Limb (tissue), 2 donors: Measurements from ENCODE around the gene CD52.
A peak's percentile ranks its signal among the peaks of the same experiment; 100 is the strongest.
"Not testable (repeated sequence)": the region's sequence is repeated elsewhere in the genome, so short reads cannot be mapped to it uniquely, and the experiment has no call there.

Experiments used
- DNase-seq, 2 donors: peaks; one replicate each; pipeline ENCODE4 v3.0.0-alpha.2; 2016; ENCODE audit errors: extremely low spot score in 2 of 2

Gene CD52

DNA sequence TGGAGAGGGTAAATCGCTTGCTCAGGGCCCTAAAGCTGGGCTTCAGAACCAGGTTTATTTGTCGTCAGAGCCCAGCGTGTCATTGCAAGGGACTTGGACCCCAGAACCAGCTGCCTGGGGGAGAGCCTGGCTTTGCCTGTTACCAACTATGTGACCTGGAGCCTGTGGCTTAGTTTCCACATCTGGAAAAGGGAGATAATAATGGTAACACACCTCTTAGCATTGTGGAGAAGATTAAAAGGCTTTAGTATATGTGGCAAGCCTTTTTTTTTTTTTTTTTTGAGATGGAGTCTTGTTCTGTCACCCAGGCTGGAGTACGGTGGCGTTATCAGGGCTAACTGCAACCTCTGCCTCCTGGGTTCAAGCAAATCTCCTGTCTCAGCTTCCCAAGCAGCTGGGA is 12.5 kb downstream of the CD52 start:
- DNase-seq: no peak

DNA sequence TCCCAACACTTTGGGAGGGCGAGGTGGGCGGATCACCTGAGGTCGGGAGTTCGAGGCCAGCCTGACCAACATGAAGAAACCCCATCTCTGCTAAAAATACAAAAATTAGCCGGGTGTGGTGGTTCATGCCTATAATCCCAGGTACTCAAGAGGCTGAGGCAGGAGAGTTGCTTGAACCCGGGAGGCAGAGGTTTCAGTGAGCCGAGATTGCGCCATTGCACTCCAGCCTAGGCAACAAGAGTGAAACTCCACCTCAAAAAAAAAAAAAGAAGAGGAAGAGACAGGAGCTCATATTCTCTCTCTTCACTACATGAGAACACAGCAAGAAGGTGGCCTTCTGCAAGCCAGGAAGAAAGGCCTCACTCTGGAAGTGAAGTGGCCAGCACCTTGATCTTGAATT is 15.6 kb downstream of the CD52 start:
- not testable (repeated sequence) for DNase-seq

DNA sequence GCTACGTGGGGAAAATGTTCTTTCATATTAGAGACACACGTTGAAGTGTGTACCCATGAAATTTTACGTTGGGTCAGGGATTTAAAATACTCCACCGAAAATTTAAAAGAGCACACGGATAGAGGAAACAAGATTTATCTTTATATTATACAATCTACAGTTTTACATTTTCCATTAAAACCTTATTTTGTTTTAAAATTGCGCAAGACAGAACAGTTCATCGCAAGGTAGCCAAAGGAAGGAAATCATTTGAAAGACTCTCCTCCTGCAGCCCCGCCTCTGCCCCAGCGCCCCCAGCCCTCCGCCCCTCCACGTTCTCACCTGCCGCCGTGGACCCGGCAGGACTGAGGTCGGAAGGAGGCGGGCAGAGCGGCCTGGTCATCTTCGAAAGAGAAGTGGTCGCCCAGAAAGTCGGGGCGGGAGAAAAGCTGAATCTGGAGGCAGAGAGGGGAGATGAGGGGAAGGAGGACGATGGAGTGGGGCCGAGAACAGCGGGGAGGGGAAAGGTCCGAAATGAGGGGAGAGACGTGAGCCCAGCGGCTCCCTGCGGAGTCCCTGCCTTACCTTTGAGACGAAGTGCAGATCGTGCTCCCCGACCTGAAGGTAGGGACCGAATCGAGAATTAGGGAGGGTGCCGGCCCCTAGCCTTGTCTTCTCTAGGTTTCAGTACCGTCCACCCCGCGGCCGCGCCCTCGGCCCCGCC is 18.2 kb downstream of the CD52 start:
- peak in 1 of 2 donors; percentile 40 for DNase-seq

DNA sequence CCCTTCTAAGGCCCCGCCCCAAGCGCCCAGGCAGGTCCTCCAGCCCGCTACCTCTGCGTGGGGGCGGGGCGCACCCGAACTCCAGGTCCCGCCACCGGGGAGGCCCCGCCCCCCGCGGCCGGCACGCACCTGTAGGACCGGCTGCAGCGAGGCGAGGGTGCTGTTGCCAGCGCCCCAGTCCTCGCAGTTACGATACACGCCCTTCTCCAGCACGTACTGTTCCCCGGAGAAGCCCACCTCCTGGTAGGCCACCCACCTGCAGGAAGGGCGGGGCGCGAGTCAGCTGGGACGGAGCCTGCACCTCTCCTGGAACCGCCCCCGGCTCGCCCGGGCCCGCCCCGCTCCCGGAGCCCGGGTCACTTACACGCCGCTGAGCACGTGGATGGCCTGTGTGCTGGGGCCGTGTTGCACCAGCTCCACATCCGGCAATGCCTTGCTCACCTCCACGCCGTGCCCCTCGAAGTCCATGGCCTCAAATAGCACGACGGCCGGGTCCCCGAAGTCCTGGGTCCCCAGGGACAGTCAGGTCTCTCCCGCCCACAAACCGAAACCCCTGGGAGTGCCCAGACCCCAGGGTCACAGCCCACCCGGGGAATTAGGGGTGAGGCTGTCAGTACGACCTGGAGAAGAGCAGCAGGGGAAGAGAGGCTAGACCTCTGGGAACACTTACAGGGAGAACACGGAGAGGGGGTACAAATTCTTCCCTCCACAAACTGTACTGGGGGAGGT is 18.9 kb downstream of the CD52 start:
- DNase-seq: peak; percentile 14 to 74

DNA sequence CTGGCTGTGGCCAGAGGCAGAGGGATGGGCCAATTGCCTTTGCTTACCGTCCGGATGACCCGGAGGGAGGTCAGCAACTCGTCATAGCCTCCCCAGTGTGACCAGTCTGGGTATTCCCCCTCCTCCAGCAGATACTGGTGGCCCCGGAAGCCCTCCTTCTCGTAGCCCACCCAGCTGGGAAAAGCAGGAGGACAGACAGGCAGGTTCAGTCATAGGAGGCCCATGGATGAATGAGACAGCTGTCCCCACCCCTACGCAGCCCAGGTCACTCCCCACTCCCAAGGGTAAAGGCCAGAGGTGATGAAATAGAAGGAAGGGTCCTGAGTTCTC is 19.4 kb downstream of the CD52 start:
- DNase-seq: no peak

DNA sequence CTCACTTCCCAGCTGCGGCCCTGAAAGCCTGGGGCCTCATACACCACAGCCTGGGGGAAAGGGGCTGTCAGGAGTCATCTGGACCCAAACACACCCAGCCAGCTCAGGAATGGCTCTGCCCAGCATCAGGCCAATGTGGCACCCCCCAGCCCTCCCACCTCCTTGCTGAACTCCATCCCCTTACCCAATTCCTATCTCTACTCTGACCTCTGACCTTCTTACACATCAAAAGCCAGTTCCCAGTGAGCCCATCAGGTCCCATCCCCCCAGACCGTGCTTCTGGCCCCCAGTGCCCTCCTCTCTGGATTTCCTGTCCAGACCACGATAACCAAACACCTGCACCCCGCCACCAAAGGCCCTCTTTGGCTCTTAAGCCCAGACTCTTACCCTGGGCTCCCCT is 19.9 kb downstream of the CD52 start:
- no peak for DNase-seq

DNA sequence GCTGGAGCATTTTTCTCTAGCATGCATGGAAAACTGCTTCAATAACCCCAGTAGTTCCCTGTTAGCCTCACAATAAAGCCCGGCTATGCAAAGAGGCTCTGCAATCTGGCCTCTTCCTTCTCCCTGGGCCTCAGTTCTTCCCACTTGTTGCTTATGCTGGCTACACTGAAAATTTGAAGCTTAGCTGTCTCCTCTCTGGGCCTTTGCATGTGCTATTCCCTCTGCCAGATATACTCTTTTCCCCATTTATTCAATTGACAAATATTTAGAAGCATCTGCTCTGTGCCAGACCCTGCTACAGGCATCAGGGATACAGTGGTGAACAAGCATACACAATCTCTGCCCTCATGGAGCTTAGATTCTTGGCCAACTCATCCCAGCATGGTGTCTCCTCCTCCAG is 20.9 kb downstream of the CD52 start:
- DNase-seq: no peak

DNA sequence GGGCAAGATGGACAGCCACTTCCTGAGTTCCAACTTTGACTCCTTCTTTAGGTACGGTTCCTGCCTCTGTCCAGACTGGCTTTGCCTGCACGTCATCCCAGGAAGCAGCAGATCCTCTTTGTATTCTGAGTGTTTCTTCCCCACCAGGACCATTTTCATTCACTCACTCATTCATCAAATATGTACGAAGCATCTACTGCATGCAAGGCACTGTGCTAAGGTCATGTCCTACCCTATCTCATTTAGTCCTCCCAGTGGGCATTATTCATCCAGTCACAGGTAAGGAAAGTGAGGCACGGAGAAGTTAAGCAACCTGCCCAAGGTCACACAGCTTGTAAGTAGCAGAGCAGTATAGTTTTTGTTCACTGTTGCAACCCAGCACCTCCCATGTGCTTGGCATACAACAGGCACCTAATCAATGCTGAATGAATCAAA is 22.3 kb downstream of the CD52 start:
- DNase-seq: no peak

DNA sequence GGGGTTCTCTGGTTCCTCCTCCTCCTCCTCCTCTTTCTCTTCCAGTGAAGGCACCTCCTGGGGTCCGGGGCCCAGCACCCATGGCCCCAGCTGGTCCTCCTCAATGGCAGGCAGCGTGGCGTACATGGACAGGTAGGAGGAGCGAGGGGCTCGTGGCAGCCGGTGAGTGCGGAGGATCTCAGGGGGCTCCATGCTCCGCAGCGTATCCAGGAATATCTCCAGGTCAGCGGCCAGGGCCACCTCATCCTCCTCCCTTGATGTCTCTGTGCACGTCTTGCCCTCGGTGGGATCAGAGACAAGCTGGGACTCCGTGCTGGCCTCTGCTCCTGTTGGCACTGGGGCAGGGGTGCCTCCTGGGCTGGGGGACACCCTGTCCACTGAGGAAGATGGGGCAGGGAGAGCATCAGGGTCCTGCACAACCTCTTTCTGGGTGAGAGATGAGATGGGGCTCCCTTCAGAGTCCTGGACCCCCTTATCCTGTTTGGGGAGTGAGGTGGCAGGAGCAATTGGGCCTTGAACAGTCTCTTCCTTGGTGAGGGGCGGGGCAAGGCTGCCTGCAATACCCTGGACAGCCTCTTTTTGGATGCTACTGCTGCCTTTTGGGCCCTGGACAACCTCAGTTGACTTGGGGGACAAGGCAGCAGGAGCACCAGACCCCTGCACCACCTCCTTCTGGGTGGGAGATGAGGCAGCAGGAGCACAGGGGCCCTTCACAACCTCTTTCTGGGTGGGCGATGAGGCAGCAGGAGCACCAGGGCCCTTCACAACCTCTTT is 26.6 kb downstream of the CD52 start:
- DNase-seq: no peak

DNA sequence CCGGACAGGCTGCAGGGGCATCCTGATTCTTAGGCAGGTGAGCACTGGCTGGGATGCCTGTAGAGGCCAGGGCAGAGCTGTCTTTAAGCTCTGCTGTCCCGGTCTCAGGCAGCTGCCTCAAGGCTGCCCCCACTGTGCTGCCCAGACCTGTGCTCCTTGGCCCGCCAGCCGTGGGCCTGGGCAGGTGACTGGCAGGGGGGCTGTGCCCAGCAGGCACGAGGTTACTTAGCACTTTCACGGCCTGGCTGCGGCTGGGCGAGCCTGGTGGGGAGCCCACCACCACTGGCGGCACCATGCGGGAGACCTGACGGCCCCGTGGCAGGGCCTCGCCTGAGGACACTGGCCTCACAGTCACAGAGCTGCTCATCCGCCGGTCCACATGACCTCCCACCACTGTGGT is 28.0 kb downstream of the CD52 start:
- no peak for DNase-seq

DNA sequence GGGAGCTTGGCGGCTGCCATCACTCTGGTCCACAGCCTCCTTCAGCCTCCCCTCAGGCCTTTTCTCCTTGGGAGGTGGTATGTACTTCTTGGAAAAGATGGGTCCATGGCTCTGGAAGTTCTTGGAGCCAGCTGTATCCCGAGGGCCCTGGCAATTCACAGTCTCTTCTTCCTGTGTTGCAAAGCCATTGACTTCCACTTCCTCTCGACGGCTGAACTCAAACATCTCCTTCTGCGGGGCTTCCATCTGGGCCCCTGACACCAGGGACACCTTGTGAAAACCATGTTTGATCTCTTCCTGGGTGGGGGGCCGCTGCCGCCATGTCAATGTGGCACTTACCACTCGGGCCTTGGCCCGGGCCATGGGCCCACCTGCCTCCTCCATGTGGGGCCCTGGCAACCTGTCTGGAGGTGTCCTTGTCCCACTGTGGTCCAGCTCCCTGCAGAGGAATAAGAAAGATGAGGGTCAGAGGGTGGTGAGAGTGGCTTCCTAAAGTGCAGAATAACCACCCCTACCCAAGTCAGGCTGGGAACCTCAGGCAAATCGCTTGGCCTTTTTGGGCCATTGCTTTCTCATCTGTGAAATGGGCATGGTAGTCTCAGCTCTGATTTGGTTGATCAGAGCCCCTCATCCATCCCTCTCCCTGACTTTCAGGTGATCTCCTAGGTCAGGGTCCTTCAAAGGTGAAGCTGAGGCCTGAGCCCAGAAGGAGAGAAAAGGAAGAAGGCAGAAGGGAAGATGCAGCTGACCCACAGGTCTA is 28.7 kb downstream of the CD52 start:
- DNase-seq: no peak

DNA sequence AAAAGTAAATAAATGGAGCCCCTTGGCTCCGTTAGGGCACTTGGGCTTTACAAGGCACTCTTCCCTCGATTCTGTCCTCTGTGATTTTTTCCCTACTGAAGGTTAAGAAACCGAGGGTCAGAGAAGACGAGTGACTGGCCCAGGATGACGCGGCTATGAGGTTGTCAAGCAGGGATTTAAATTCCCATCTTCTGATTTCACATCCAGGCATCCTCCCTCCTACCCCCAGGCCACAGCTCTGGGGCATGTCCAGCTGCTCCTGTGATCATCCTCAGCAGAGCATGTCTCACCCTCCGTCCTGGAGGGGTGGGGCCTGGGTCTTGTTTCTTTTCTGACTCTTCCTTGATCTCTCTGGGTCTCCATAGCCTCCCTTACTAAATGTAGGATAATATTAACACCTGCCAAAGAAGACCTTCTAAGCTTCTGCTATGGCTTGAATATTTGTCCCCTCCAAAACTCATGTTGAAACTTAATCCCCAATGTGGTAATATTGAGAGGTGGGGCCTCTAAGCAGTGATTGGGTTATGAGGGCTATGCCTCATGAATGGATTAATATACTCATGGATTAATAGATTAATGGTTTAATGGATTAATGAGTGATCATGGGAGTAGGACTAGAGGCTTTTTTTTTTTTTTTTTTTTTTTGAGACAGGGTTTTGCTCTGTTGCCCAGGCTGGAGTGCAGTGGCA is 31.6 kb downstream of the CD52 start:
- DNase-seq: no peak

DNA sequence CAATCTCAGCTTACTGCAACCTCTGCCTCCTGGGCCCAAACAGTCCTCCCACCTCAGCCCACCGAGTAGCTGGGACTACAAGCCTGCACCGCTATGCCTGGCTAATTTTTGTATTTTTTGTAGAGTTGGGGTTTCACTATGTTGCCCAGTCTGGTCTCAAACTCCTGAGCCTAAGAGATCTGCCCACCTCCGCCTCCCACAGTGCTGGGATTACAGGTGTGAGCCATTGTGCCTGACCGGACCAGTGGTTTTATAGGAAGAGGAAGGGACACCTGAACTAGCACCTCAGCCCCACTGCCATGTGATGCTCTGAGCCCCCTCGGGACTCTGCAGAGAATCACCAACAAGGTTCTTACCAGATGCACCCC is 32.1 kb downstream of the CD52 start:
- DNase-seq: no peak

DNA sequence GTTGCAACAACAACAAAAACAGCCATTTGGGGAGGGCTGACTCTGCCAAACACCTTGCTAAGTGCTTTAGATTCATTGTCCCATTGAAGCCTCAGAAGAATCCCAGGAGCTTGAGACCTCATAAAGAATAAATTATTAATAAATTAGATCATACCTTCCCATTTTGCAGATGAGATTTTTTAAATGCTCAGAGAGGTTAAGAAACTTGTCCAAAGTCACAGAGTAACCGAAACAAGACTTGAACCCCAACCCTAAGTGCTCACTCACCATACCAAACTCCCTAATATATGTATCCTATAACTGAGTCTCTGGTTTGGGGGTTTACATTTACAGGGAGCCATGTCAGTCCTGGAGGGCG is 32.6 kb downstream of the CD52 start:
- DNase-seq: no peak

DNA sequence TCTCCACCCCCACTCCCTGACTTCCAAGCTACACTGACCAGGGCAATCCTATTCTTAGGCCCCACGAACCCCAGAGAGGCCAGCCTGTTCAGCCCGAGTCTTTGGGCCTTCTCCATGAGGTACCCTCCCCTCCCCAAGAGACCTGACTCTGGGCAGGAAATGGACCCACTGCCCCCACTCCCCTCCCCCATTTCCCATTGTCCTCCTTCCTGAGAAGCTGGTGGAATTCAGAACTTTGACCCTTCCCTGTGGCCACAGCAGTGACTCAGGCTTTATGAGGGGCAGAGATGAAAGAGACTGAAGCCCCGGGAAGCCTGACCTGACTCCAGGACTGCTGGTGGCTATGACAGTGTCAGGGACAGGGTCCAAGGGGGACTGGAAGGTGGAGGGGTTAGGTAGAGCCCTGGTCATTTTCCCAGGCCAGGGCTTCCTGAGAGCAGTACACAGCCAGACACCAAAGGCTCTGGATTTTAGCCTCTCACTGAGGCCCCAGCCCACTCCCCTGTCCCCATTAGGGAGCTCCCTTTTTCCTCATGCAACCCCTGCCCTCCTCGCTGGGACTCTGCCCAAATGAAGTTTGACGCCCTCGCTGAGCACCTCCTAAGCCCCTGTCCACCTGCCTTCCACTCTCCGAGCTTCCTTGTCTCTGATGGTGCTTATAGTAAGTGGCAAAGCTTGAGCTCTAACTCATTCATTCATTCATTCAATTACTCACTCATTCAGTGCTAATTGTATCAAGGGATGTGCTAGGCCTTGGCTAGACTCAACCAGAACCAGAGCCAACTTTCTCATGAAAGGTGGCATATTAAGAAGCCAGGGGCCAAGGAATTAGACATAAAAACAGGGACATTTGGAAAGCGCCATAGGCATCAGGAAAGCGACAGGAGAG is 33.2 kb downstream of the CD52 start:
- no peak for DNase-seq

DNA sequence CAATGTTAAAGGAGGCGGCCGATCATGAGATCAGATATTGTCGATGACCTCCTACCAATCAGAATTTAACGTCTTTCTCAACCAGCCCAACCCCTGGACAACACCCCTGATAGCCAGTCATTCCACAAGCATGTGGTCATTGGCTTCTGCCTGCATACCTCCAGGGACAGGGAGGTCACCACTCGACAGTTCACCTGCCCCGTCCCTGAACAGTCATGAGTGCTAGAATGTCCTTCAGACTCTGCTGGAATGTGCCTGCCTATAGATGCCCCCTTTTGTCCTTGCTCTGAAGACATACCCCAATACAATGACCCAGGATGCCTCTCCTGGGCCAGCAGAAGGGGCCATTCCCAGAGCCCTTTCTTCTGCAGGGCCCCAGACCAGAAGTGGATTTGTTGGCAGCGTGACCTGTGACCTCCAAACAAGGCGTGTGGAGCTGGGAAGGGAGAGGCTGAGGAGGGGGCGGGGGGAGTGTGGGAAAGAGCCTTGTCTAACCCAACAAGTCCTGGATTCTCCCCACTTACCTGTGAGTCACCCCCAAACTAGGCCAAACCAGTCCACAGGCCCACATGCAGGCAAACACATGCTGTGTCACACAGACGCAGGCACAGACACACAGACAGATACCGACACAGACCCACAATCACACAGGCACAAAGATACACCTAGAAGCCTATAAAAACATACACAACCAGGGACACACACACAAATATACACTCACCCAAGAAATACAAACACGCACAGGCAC is 34.0 kb downstream of the CD52 start:
- DNase-seq: no peak

DNA sequence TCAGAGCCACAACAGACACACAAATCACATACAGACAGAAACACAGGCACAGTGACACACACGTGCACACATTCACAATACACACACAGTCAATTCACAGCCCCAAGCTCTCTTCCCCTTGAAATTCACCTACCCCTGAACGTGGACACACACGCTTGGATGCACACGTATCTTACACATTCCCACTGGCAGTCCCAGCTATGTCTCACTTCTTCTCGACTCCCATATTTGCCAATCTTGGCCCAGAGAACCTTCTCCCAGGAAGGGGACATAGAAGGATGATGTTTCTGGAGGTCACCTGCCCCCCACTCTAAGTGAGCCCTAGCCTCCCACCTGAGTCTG is 34.6 kb downstream of the CD52 start:
- no peak for DNase-seq

DNA sequence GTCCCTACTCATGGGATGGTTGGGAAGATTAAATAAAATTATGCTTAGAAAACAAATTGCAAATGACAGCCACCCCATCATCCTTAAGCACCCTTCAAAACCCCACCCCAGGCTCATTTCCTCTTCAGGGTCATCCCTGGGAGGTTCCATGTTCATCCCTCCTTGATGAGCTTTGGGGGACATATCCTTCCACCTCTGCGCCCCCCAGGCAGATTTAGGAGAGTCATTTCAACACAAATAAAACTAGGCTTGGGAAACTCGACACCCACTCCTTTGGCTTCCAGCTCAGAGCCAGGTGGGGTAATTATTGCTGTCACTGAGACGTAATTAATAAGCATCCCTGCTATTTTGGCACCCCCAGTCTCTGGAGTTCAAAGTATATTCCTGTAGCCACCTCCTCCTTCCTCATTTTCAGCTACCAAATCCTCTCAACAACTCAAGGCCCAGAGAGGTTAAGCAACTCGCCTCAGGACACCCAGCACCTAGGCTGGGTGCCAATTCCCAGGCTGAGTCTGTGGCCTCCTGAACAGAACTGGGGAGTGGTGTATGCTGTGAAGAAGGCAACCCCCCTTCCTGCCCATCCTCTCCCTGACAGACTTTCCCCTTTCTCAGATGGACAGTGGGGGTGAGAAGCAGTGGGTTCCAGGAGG is 35.6 kb downstream of the CD52 start:
- no peak for DNase-seq
